GM21825 (cell line): ENCODE data around the gene SPATA20.

ENCODE experiments used
- ATAC-seq: cut with Tn5 transposase; IDR thresholded peaks from one replicate; pipeline ENCODE4 v1.9.1; 2021; ENCODE audit warnings: mild to moderate bottlenecking, moderate library complexity; ENCODE audit not compliant: unreplicated experiment

Gene SPATA20

DNA sequence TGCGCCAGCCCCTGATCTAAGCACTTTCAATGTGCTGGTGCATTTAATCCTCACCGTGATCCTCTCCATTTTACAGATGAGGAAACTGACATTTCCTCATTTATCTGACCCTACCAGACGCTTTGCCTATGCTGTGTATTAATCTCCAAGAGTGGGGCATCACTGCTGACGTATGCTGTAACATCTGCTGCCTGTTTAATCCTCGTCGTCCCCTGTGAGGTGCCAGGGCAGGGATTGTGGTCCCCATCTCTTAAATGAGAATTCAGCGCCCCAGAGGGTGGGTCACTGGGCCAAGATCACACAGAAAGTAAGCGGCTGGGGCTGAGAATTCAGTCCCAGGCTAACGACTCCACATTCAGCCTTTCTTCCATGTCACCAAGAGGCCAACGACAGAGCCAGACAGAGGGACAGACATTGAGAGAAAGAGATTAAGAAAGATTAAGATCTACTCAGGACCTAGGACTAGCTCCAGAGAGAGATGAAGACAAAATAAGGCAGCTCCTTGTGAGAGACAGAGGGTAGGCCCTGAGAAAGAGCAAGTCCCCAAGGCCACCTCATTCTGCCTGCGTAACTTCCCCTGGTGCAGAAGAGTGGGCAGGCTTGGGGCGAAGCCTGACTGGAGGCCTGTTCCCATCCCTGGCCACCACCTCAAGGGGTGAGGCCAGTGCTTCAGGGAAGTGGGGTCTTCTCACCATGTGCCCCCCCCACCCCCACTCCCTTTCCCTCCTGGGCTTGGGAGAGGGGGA, 27.1 kb downstream of the SPATA20 start:
- ATAC-seq = no peak

DNA sequence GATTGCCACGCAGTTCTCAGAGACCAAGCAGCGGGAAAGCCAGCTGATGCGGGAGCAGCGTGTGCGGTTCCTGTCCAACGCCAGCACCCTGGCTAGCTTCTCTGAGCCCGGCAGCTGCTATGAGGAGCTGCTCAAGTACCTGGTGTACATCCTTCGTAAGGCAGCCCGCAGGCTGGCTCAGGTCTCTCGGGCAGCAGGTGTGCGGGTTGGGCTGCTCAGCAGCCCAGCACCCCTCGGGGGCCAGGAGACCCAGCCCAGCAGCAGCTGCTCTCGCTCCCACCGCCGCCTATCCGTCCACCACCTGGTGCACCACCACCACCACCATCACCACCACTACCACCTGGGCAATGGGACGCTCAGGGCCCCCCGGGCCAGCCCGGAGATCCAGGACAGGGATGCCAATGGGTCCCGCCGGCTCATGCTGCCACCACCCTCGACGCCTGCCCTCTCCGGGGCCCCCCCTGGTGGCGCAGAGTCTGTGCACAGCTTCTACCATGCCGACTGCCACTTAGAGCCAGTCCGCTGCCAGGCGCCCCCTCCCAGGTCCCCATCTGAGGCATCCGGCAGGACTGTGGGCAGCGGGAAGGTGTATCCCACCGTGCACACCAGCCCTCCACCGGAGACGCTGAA, 28.7 kb downstream of the SPATA20 start:
- no peak for ATAC-seq

DNA sequence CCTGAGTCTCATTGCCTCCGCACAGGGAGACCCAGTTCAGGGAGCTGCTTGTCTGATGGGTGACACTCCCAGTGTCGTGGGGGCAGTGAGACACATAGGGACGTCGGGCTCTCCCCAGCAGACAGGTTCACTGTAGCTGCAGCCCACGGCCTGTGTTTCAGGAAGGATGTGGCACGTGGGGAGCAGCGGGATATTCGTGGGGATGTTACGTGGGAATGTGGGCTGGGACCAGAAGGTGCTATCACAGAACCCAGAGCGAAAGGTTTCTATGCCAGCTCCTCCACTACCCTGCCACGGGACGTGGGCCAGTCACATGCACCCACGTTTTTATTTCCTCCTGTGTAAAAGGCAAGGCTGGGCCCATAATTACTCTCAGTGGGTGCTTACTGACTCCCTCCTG, 29.9 kb downstream of the SPATA20 start:
- ATAC-seq = no peak

DNA sequence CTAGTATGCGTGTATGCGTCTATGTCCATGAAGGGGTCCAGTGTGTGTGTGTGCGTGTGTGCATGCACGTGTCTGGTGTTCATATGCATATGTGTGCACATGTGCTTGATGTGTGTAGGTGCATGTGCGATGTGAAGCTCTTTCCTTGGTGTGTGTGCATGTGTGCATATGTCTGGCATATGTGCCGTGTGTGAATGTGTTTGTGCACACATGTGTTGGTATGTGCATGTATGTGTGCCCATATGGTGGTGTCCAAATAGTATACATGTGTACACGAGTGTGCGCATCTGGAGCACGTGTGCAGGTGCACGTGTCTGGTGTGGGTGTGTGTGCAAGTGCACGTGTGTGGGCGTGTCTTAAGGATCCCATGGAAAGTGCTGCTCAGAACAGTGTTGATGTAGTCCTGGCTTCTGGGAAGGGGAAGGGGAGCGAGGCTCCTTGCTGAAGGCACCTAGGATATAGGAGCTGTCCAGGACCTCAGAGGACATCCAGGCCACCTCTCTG, 30.5 kb downstream of the SPATA20 start:
- no peak for ATAC-seq

DNA sequence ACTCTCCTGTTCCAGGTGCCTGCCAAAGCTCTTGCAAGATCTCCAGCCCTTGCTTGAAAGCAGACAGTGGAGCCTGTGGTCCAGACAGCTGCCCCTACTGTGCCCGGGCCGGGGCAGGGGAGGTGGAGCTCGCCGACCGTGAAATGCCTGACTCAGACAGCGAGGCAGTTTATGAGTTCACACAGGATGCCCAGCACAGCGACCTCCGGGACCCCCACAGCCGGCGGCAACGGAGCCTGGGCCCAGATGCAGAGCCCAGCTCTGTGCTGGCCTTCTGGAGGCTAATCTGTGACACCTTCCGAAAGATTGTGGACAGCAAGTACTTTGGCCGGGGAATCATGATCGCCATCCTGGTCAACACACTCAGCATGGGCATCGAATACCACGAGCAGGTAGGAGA, 31.2 kb downstream of the SPATA20 start:
- no peak for ATAC-seq

DNA sequence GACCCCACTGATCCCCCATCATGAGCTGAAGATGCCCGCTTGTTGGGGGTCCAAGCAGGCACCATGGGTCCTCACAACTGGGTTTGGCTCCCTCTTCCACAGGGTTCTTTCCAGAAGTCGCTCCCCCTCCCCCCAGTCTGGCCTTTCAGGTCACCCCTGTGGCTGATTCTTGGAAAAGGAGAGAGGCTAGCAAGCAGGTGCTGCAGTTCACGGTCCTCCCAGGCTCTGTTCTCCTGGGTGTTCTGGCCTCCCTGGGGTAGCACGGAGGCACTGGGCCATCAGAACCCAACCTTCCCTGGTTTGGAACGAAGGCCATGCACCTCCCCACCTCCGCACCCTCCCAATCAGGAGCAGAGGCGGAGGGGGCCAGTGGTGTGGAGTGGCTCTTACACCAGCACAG, 32.4 kb downstream of the SPATA20 start:
- no peak for ATAC-seq

DNA sequence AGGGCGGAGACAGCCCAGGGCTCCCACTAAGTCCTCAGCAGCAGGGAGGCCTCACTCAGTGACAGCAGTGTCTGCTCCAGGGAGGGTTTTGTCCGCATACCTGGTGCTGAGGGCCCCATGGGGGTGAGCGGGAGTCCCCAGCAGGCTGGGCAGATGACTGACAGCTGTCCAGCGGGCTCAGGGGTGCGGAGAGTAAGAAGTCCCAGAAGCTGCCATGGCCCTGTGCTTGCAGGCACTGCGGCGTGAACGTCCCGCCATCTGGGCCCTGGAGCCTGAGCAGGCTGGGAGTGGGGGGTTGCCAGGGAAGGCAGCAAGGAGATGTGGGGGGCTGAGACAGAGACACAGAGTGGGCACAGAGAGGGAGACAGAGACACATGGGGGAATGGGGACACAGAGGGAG, 33.7 kb downstream of the SPATA20 start:
- no peak for ATAC-seq

DNA sequence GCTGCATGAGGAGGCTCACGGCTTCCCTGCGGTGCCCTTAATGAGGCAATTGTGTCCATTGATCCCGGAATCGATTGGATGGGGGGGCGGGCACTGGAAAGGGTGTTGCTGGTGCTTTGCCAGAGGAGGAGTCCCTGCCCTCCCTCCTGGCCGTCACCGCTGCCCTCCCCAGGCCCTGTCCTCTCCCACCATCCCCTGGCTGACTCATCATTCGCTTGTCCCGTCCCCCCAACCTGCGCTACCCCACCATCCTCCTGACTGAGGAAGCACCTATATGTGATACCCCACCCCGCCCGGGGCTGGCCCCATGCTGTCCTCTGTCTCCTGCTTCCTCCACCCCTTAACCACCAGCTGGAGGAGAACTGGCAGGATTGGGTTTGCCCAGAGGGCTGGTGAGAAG, 34.3 kb downstream of the SPATA20 start:
- no peak for ATAC-seq

DNA sequence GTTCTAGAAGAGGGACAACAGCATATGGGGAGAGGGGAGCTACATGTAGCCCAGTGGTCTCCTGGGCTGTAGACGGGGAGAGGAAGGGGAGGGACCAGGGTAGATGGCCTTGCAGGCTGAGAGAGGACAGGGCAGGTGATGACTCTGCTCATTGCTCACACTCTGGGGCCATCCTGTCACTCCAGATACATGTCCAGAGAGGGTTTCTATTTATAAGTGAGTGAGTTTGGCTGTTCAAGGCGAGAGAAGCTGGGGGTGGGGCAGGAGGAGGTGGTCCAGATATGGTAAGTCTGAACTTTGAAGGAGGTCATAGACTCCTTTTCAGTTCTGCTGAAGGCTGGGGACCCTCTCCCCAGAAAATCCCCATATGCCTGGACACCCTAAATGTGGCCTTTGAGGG, 35.8 kb downstream of the SPATA20 start:
- ATAC-seq = no peak

DNA sequence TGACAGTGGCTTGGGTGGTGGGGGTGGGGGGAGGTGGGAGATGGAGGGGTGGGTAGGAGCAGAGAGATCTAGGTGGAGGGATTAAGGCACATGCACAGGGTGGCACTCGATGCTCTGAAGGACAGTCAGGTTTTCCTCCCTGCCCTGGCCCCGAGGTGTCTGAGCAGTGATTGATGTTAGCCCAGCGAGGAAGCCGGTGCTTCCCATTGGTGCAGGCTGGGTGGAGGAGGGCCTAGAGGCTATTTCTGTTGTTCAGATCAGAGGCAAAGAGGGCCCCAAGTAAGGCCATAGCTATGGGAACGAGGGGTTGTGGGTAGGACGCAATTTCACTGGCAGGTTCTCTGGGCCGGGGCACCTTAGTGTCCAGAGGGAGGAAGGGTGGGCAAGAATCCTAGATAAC, 36.7 kb downstream of the SPATA20 start:
- ATAC-seq = no peak

DNA sequence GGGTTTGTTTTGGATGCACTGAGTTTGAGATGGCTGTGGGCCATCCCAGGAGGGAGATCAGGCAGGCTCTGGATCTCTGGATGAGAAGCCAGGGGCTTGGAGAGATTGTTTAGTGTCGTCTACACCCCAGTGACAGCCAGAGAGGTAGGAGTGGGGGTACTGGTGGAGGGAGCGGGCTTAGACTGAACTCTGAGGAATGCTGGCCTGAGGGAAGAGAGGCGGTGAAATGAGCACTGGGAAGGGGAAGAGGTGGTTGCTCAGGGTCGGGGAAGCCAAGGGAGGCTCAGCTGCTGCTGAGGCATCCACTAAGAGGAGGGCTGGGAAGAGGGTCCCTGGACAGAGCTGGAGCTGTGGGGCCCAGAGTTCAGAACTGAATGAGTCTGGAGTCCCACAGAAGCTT, 37.1 kb downstream of the SPATA20 start:
- no peak for ATAC-seq

DNA sequence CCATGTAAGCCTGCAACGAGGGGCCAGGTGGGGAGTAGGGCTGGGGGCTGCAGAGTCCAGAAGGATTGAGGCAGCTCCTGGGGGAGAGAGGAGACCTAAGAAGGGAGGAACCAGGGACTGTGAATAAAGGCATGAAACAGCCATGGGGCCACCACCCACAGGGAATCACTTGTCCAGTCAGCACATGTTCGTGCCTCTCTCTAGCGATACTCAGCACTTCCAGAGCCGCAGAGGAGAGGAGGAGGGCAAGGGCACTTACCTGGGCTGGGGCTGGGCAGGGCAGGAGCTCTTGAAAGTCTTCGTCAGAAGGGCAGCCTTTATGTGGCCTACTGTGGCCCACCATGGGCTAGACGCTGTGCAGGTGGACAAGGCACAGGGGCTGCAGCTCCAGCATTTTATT, 37.8 kb downstream of the SPATA20 start:
- no peak for ATAC-seq

DNA sequence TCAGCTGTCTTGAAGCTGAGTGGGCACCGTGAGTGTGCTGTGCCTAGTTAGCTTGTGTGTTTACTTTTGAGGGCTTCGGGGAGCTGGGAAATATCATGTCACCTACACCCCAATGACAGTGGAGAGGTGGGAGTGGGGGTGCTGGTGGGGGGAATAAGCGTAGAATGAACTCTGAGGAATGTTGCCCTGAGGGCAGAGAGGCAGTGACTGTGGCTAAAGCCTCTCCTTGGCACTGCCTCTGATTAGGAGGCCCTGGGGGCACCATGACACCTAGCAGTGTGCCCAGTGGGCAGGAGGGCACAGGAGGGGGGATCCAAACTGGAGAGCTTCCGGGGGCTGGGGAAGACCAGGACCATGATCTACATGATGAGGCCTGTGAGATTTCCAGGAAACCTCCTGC, 38.4 kb downstream of the SPATA20 start:
- no peak for ATAC-seq

DNA sequence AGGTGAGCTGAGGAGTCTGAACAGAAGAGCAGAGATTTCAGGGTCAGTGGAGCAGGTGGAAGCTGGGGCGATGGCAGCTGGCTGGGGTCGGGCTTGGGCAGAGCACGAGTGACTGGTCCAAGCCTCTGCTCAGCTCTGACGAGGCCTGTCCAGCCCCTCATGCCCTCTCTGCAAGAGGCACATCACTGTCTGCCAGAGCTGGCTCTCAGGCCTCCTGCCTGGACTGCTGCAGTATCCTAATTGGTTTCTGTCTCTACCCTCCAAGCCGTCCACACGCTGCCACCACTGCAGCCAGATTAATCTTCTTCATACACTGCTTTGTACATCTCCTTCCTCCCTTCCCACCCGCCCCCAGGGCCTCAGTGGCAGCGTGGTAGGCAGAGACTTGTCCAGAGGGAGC, 38.9 kb downstream of the SPATA20 start:
- ATAC-seq = no peak

DNA sequence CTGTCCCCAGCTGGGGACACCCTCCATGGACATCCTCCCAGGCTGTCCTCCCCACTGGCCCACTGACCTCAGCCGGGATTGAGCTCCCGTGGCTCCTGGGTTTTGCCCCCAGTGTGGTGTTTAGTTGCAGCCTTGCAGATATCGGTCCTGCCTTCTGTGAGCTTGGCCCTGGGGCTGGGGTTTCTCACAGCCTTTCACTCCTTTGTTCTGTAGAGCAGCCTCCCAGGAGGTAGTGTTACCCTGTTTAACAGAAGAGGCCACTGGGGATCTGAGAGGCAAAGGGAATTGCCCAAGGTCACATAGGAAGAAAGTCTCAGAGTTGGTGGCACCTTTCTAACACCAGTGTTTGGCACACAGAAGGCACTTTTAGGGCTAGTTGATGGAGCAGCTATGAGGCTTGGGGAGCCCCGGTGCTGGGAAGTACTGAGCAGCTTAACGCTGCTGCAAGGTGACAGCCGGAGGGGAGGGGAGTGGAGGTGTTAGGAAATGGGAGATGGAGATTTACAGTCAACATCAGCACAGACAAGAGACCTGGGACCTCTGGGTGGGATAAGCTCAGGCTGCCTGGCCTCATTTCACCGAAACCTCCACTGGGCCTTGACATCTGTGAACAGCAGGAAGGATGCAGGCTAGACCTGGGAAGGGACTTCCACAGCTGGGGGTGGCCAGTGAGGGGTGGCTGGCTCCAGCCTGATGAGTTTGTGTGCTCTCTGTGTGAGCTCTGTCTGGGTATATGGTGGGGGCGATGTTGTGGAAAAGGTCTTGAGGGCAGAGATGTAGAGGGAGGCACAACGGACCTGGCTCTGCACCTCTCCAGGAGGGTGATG, 39.7 kb downstream of the SPATA20 start:
- ATAC-seq = no peak

DNA sequence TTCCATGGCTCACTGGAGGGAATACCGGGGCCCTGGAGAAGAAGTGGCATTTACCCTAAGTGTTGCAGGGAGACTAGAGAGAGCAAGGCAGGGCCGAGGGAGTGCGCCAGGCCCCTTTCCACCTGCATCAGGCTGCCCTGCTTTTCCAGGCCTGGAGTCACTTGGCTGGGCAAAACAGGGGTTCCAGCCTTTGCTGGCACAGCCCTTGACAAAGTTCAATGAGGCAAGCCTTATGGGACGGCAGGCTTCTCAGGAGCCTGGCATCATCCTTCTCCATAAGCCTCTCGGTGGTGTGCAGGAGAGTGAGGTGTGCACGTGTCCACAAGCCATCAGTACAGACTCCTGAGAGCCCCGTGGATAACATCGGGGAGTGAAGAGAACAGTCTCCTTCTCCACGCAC, 40.6 kb downstream of the SPATA20 start:
- no peak for ATAC-seq

DNA sequence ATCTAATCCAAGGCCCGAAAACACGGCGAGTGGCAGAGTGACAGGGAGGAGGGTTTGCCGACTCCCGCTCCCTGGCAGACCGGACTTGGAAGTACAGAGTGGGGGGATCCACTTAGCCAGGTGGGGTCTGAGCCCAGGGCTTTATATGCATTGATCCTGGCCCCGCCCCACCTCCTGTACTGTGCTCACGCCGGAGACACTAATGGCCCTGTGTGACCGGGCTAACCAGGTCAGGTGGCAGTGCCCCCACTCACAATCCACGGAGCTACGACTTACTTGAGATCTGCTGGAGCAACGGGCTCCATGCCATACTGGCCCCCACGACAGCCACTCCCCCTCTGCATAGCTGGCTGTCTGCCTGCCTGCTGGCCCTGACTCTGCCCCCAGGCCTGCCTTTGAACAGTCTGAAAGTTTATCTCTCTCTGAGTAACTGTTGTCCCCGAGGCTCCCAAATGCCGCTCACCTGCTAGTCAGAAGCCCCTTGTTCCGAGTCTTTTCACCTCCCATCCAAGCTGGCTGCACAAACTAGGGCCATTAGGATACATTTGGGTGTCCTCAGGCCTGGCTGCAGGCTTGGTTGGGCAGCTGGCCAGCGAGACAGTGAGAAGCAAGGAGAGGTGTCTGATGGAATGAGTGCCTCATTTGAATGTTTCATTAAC, 41.5 kb downstream of the SPATA20 start:
- ATAC-seq = no peak

DNA sequence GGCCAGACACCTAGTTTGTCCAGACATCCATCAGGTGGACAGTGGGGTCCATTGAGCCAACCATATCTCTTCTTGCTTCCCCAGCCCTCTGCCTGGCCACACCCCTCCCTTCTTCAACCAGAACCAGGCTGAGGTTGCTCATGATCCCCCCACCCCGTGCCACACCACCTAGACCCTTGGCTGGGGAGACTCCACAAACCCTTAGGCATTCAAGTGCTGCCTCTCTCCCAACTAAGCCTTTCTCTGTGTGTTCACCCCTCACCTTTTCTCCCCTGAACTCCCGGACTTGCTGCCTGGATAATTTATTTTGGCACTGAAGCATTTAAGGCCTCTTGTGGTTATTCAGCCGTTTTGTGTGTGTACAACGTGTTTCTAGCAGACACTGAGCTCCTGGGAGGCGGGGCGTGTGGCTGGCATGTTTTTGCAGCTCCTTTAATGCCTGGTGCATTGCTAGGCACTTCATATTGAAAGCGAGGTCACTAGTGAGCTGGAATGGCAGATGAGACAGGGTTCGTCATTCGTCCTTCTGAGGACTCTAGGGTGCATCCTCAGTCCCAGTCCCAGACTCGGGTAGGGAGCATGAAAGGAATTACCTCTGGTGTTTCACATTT, 42.2 kb downstream of the SPATA20 start:
- no peak for ATAC-seq

DNA sequence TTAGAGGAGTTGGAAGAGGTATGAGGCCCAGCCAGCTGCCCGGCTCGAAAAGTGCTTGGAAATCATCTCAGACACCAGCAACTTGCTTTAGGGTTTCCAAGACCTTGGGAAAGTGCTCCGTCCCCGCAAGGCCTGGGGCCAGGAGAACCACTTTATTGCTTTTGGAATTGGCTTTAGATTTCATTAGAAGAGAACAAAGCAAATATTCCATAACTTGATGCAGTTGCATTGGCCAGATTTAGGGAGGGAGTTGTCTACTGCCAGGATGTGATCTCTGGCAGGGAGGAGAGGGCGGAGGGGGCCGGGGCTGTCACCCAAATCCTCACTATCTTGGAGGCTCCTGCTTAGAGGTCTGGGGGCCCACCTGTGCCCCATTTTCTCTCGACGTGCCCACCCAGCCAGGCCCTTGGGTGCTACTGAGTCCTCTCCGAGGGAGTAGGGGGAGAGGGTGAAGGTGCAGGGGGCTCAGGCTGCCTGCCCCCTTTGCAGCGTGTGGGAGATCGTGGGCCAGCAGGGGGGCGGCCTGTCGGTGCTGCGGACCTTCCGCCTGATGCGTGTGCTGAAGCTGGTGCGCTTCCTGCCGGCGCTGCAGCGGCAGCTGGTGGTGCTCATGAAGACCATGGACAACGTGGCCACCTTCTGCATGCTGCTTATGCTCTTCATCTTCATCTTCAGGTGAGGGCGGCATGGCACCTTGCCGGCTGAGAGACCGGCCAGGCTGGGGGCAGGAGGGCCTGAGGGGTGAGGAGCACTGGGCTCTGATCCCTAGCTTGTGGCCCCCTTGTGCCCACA, 44.2 kb downstream of the SPATA20 start:
- ATAC-seq = no peak

DNA sequence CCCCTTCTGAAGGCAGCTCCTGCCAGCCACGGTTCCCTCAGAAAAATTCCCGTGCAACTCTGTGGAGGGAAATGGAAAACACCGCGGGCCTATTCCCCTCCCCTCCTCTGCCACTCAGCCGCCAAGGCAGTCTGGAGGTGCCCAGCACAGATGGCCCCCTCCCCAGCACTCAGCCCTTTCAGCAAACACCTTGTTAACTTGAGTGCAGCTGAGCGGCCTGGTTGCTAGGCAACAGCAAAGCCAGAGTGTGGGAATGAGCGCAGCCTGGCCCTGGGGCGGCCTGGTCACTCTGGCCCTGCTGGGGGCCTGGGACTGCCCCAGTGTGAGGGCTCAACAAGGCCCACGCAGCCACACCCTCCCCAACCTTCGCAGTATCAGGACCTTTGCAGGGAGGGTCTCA, 46.3 kb downstream of the SPATA20 start:
- ATAC-seq = no peak
